ENCODE results near the gene DSTN.

The DSTN gene

GRCh38 chr20:17555106-17555505 lies 14.8 kb upstream of the DSTN start:
- DNase-seq = no peak

- DNase-seq = no peak
These were observed 12.8 kb upstream of the DSTN start for GRCh38 chr20:17556837-17557674.

GRCh38 chr20:17557675-17558006 lies 12.2 kb upstream of the DSTN start:
- no peak for DNase-seq

- peak; percentile 56 for DNase-seq
These were observed 11.5 kb upstream of the DSTN start for GRCh38 chr20:17558154-17558940.

GRCh38 chr20:17558941-17559304 lies 11.0 kb upstream of the DSTN start:
- DNase-seq = no peak

- no peak for DNase-seq
These were observed 10.5 kb upstream of the DSTN start for GRCh38 chr20:17559338-17559737.

- peak; percentile 54 for DNase-seq
These were observed 9.4 kb upstream of the DSTN start for GRCh38 chr20:17560344-17561074.

GRCh38 chr20:17562804-17563305 lies 7.0 kb upstream of the DSTN start:
- DNase-seq = no peak

GRCh38 chr20:17565169-17565845 lies 4.6 kb upstream of the DSTN start:
- no peak for DNase-seq

- no peak for DNase-seq
These were observed 3.5 kb upstream of the DSTN start for GRCh38 chr20:17566345-17566744.

- DNase-seq = no peak
These were observed 1.7 kb upstream of the DSTN start for GRCh38 chr20:17568045-17568788.

- no peak for DNase-seq
These were observed 828 bp upstream of the DSTN start for GRCh38 chr20:17568972-17569521.

- DNase-seq = peak; percentile 36
These were observed 675 bp downstream of the DSTN start for GRCh38 chr20:17570347-17571152.

GRCh38 chr20:17571153-17571527 lies 1.3 kb downstream of the DSTN start:
- peak; percentile 68 for DNase-seq

- DNase-seq = no peak
These were observed 2.3 kb downstream of the DSTN start for GRCh38 chr20:17572034-17572638.

GRCh38 chr20:17573463-17573862 lies 3.6 kb downstream of the DSTN start:
- DNase-seq = no peak

GRCh38 chr20:17576215-17576614 lies 6.3 kb downstream of the DSTN start:
- DNase-seq = no peak

GRCh38 chr20:17579369-17580039 lies 9.6 kb downstream of the DSTN start:
- no peak for DNase-seq

GRCh38 chr20:17580895-17581294 lies 11.0 kb downstream of the DSTN start:
- no peak for DNase-seq

- DNase-seq = no peak
These were observed 13.3 kb downstream of the DSTN start for GRCh38 chr20:17583126-17583525.
